AG04450 (cell line): Measurements from ENCODE around the gene PRUNE2. TPM values are rescaled to one million over a fixed set of nuclear protein-coding genes. Genes with fewer than 3 reads are reported as not detected.

ENCODE experiments used
- CTCF ChIA-PET: fragments of 300-600, 350-600 bp; formaldehyde crosslinking; extraction: SDS; loops from one replicate; lab custom pipeline; 2022; ENCODE audit warnings: antibody characterized with exemption, inconsistent platforms; lab: Charles Lee
- POLR2A ChIA-PET: fragments of 350-600 bp; formaldehyde crosslinking; extraction: SDS; loops from one replicate; lab custom pipeline; 2021; ENCODE audit warnings: antibody characterized with exemption, inconsistent platforms; lab: Yijun Ruan, JAX
- DNase-seq: peaks from one replicate; pipeline ENCODE4 v3.0.0-alpha.2; 2011; ENCODE audit warnings: low read depth, low spot score
- H3K27ac ChIP-seq: one replicate; pipeline ENCODE4 v1.5.1; 2012; ENCODE audit warnings: low read depth, low read length, control low read depth
- H3K27me3 ChIP-seq: one replicate; pipeline ENCODE4 v1.6.0; 2012; ENCODE audit warnings: low read length; ENCODE audit not compliant: control insufficient read depth, insufficient read depth
- H3K4me3 ChIP-seq: 2 replicates; pipeline ENCODE4 v1.5.1; 2011; ENCODE audit warnings: mild to moderate bottlenecking, low read depth, low read length, control low read depth
- H3K9me3 ChIP-seq: 2 replicates; pipeline ENCODE4 v1.5.1; 2012; ENCODE audit warnings: low read length; ENCODE audit not compliant: control insufficient read depth, insufficient read depth
- CTCF ChIP-seq: IDR thresholded peaks from 2 replicates; pipeline ENCODE4 v1.5.1; 2011; ENCODE audit warnings: low read depth, low read length, control low read depth, inconsistent platforms
- polyA plus RNA-seq: library from polyadenylated mRNA; depleted of rRNA; stranded (reverse); fragments of >200 nt; gene quantifications from 2 replicates; pipeline ENCODE4 v1.2.3, GENCODE V29; 2011

PRUNE2 gene
- polyA plus RNA-seq, 1 experiment: 1.1 TPM

- peak; percentile 47 for DNase-seq
- H3K4me3 ChIP-seq: no peak overlapping the region
- no peak overlapping the region for H3K27ac ChIP-seq
- no peak for TF ChIP-seq CTCF
- no peaks in the 10 kb centered on the region for H3K27me3 ChIP-seq
- no peaks in the 10 kb centered on the region for H3K9me3 ChIP-seq
- POLR2A ChIA-PET: no interaction called here
- CTCF ChIA-PET: interaction anchor here (1.3 kb wide), 1 partner anchor 24 kb away, joined by 3 read pairs; no protein-coding TSS in a partner anchor
Observed at GRCh38 chr9:76634356-76635054, 271.4 kb downstream of the PRUNE2 start.

- Histone ChIP-seq H3K27ac (no peak overlapping the region), H3K27me3 (no peaks in the 10 kb centered on the region), H3K9me3 (no peaks in the 10 kb centered on the region), H3K4me3 (no peak overlapping the region)
- POLR2A ChIA-PET: no interaction called here
- no peak for DNase-seq
- CTCF ChIA-PET: no interaction called here
- no peak for TF ChIP-seq CTCF
Observed at GRCh38 chr9:76630916-76631315, 275.0 kb downstream of the PRUNE2 start.

GRCh38 chr9:76629205-76629990, 276.5 kb downstream of the PRUNE2 start:
- DNase-seq: no peak
- Histone ChIP-seq H3K27me3 (no peaks in the 10 kb centered on the region), H3K27ac (no peak overlapping the region), H3K4me3 (no peak overlapping the region), H3K9me3 (no peaks in the 10 kb centered on the region)
- POLR2A ChIA-PET: interaction anchor here (0.7 kb wide), 1 partner anchor 45 kb away, joined by 7 read pairs; no protein-coding TSS in a partner anchor
- CTCF ChIA-PET: no interaction called here
- TF ChIP-seq CTCF: no peak

- Histone ChIP-seq H3K27ac (no peak overlapping the region), H3K27me3 (no peaks in the 10 kb centered on the region), H3K9me3 (no peaks in the 10 kb centered on the region), H3K4me3 (no peak overlapping the region)
- POLR2A ChIA-PET: no interaction called here
- no peak for DNase-seq
- TF ChIP-seq CTCF: no peak
- CTCF ChIA-PET: interaction anchor here (0.7 to 1.3 kb wide), 2 partner anchors 13 to 653 kb away, joined by 3 read pairs; no protein-coding TSS in a partner anchor
Observed at GRCh38 chr9:76628155-76628554, 277.8 kb downstream of the PRUNE2 start.

- no peaks in the 10 kb centered on the region for H3K27me3 ChIP-seq
- DNase-seq: no peak
- H3K4me3 ChIP-seq: no peak overlapping the region
- no peak for TF ChIP-seq CTCF
- ChIA-PET CTCF (no interaction called here), POLR2A (no interaction called here)
- H3K9me3 ChIP-seq: no peaks in the 10 kb centered on the region
- H3K27ac ChIP-seq: no peak overlapping the region
Observed at GRCh38 chr9:76626980-76627379, 278.9 kb downstream of the PRUNE2 start.
